GM20000 (cell line): ENCODE measurements around the gene ATXN2L.

ENCODE experiments used
- DNase-seq: peaks from one replicate; pipeline ENCODE4 v3.0.0; 2012; ENCODE audit warnings: low spot score
- TF ChIP-seq, protein P1 (sequence below): IDR thresholded peaks from 2 replicates; pipeline ENCODE4 v1.5.1; 2012; ENCODE audit warnings: mild to moderate bottlenecking, control low read depth; ENCODE audit errors: extremely low read depth, missing control alignments

The ATXN2L gene

DNA sequence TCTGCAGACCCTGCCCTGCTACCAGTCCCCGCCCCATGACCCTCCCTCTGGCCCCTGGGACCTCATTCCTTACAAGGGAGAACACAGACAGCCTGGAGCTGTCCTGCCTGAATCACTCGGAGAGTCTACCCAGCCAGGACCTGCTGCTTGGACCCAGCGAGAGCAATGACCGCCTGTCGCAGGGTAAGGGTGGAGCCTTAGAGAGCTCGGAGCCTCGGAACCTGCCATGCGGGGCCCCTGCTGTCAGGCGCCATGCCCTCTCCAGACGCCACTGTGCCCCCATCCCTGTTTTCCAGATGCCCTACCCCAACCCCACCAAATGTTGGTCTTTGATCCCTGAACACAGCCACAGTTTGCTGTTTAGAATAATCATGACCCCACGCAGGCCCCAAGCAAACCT, 46.4 kb downstream of the ATXN2L start:
- no peak for DNase-seq
- TF ChIP-seq, protein P1, sequence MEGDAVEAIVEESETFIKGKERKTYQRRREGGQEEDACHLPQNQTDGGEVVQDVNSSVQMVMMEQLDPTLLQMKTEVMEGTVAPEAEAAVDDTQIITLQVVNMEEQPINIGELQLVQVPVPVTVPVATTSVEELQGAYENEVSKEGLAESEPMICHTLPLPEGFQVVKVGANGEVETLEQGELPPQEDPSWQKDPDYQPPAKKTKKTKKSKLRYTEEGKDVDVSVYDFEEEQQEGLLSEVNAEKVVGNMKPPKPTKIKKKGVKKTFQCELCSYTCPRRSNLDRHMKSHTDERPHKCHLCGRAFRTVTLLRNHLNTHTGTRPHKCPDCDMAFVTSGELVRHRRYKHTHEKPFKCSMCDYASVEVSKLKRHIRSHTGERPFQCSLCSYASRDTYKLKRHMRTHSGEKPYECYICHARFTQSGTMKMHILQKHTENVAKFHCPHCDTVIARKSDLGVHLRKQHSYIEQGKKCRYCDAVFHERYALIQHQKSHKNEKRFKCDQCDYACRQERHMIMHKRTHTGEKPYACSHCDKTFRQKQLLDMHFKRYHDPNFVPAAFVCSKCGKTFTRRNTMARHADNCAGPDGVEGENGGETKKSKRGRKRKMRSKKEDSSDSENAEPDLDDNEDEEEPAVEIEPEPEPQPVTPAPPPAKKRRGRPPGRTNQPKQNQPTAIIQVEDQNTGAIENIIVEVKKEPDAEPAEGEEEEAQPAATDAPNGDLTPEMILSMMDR: no peak

DNA sequence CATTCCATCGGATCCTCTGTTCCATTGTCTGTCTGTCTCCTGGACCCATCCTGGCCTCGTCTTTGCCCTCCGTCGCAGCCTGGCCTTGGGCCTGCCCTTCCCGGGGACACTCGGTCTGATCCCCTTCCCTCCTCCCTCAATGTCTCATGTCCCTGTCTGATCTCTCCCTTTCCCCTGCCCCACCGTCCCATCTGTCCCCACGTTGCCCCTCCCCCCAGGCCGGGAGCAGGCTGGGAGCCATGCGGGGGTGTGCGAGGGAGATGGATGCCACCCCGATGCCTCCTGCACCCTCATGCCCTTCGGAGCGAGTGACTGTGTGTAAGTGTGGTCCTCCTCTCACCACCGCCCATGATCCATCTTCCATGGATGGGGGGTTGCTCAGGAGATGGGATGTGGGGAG, 50.2 kb downstream of the ATXN2L start:
- TF ChIP-seq, protein P1: no peak
- DNase-seq: no peak

DNA sequence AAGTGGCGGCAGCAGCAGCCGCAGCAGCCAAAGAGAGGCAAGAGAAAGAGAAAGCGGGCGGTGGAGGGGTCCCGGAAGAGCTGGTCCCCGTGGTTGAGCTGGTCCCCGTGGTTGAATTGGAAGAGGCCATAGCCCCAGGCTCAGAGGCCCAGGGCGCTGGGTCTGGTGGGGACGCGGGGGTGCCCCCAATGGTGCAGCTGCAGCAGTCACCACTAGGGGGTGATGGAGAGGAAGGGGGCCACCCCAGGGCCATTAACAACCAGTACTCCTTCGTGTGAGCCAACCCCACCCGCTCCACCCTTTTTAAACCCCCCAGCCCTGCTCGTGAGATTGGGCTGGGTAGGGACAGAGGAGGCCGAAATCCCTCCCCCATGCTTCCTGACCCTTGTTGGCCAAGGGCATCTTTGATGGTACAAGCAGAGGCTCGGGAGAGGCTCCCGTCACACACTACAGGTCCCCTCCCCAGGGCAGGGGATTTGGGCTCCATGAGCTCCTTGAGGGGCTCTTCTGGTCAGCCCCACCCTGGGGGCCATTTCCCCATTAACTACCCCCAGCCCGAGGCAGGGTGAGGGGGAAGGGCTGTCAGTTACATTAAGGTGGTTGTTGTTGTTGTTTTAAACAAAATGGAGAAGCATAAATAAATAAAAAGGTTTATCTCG, 50.9 kb downstream of the ATXN2L start:
- TF ChIP-seq, protein P1: peak; percentile 51
- DNase-seq: peak; percentile 81

DNA sequence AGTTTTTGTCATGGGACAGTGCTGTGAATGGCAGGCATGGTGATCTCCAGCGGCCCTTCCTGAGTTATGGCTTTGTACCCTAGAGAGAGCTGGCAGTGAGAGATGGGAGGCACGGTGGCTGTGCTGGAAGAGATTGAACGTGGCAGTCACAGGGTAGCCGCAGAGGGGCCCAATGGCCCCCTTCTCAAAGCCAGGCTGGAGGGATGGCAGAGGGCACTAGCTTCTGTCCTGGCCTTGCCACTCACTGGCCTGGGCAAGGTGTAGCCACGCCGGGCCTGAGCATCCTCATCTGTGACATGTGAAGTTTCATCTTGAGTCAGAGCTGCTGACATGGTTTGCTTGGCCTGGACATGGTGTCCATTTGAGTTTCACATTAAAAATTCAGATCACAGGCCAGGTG, 51.6 kb downstream of the ATXN2L start:
- DNase-seq: no peak
- TF ChIP-seq, protein P1: no peak

DNA sequence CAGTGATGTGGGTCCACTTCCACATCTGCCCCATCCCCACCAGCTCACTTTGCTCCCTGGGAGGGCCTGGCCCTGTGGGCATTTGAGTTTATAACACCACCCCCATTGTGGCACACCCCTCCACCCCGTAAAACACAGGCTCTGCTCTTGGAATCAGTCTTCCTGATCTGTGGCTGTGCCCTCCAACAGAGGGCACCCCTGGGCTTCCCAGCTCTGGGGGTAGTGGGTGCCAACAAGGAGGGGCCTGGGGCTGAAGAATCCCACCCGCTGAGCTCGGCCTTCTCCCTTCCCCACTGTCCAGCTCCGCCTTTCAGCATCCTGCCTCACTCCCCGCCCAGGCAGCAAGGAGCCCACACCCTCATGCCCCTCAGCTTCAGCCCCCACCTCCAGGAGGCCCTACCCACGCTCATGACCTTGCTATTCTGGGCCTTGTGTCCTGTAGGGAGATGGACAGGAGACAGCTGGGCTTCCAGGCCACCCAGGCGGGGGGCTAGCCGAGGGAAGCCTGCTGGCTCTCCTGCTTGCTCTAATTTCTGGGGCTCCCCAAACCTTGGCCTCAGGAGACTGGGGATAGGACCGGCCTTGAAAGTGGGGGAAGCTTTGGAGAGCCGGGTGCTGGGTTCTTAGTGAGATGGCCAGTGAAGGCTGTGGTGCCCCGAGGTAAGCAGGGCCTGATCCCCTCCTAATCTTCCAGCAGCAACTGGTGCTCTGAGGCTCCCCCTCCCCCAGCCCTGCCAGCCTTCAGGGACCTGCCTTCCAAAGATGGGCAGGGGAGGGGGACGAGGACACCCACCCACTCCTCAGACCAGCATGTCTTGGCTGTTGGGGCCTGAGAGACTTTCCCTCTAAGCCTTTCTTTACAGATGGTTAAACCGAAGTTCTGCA, 52.6 kb downstream of the ATXN2L start:
- no peak for DNase-seq
- TF ChIP-seq, protein P1: no peak

DNA sequence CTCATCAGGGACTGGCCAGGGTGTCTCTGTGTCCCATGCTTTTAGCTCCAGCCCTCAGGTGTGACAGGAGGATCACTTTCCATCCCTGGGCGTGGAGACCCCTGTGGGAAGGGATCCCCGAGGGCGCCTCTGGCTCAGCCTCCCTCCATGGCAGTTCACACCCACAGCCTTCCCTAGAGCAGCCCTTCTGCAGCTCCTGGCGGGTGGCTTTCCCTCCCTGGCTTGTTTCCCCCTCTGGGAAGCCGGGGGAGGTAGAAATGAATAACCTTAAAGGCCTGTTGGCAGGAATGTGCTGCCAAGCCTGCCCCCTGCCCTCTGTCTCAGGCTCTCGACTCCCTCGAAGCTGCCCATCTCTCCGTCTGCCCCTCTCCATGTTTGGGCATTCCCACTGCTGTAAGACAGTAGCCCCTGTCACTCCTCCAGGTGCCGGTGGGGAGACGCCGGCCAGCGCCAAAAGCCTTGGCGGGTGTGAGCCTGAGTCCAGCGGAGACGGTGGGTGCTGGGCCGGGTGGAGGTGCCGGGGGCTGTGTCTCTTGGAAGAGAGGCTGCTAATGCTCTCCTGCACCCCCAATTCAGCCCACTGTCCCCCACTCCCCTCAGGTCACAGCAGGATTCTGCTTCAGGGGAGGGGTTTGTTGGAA, 53.3 kb downstream of the ATXN2L start:
- TF ChIP-seq, protein P1: no peak
- DNase-seq: no peak
